K562 (cell line): Measurements from ENCODE around the gene CHRNB1. TPM values are rescaled to one million over a fixed set of nuclear protein-coding genes. Genes with fewer than 3 reads are reported as not detected.
A peak's percentile ranks its signal among the peaks of the same experiment; 100 is the strongest.

Experiments used
- ATAC-seq: fragments of 200-7000 bp; cut with Tn5 transposase; 3 replicates; pipeline ENCODE4 v1.9.1; 2020; ENCODE audit warnings: moderate library complexity
- BruUV-seq: library from RNA; stranded (reverse); fragments of 400-500 nt; replicated peaks from 2 replicates; lab custom pipeline; 2021; lab: Mats Ljungman, UMichigan
- CTCF ChIA-PET: fragments of 300-600 bp; formaldehyde crosslinking; extraction: SDS; loops from one replicate; lab custom pipeline; 2021; ENCODE audit warnings: low intra/inter-chr PET ratio; lab: Yijun Ruan, JAX
- POLR2A ChIA-PET: fragments of 300-600, 350-650 bp; sonication (Branson Sonifier 250); formaldehyde crosslinking; extraction: SDS; loops from one replicate; lab custom pipeline; 2021; ENCODE audit warnings: antibody characterized with exemption, inconsistent platforms; lab: Yijun Ruan, JAX
- DNase-seq, 4 experiments: peaks; one replicate each; pipeline versions ENCODE4 v3.0.0 to v3.0.0-alpha.2; 2011 to 2018; ENCODE audit warnings: low spot score in 3 of 4, mixed read lengths in 3 of 4; ENCODE audit errors: extremely low read depth in 1 of 4
- FAIRE-seq: peaks from 2 replicates; lab custom pipeline; 2011; peaks lifted over from hg19 to GRCh38; lab: Jason Lieb, UNC
- H2AFZ ChIP-seq: 2 replicates; pipeline ENCODE4 v1.6.0; 2011; ENCODE audit warnings: low read depth, low read length, control low read depth, inconsistent platforms
- H3K27ac ChIP-seq: fragments of 200-600 bp; 3 replicates; pipeline ENCODE4 v1.8.0; 2011; ENCODE audit warnings: low read depth, mild to moderate bottlenecking, control low read depth, inconsistent platforms, low read length, moderate library complexity, mixed read lengths; ENCODE audit errors: extremely low read depth
- H3K27me3 ChIP-seq, 2 experiments: fragments of 300-600 bp in 1 of 2; 2 replicates in 1 of 2; 3 replicates in 1 of 2; pipeline versions ENCODE4 v1.6.0 to v1.8.0; 2011; ENCODE audit warnings: inconsistent platforms in 2 of 2, low read length in 2 of 2, mild to moderate bottlenecking in 1 of 2, mixed read lengths in 1 of 2, moderate library complexity in 1 of 2; ENCODE audit not compliant: control insufficient read depth in 2 of 2, insufficient read depth in 2 of 2
- H3K36me3 ChIP-seq: fragments of 300-600 bp; 3 replicates; pipeline ENCODE4 v1.8.0; 2011; ENCODE audit warnings: mild to moderate bottlenecking, low read length, inconsistent platforms; ENCODE audit not compliant: control insufficient read depth, insufficient read depth
- H3K4me1 ChIP-seq, 2 experiments: fragments of 200-600 bp in 1 of 2; replicated peaks in 1 of 2; 2 replicates in 1 of 2; 3 replicates in 1 of 2; pipeline versions ENCODE4 v1.5.1 to v1.8.0; 2011; ENCODE audit warnings: inconsistent platforms in 2 of 2, low read length in 2 of 2, mild to moderate bottlenecking in 1 of 2, mixed read lengths in 1 of 2, moderate library complexity in 1 of 2; ENCODE audit not compliant: control insufficient read depth in 2 of 2, insufficient read depth in 2 of 2
- H3K4me2 ChIP-seq: 2 replicates; pipeline ENCODE4 v1.6.1; 2011; ENCODE audit warnings: low read length, control low read depth, inconsistent platforms, mixed read lengths; ENCODE audit not compliant: insufficient read depth
- H3K4me3 ChIP-seq: fragments of 200-600 bp; sonication (generic), shearing (Covaris generic); 2 replicates; pipeline ENCODE4 v1.5.1; 2016; ENCODE audit warnings: control low read depth, inconsistent platforms
- H3K79me2 ChIP-seq: fragments of 200-600 bp; 3 replicates; pipeline ENCODE4 v1.8.0; 2011; ENCODE audit warnings: low read length, inconsistent platforms; ENCODE audit not compliant: control insufficient read depth, insufficient read depth
- H3K9ac ChIP-seq, 2 experiments: 2 replicates each; pipeline versions ENCODE4 v1.6.0 to v1.6.1; 2011; ENCODE audit warnings: low read depth in 2 of 2, low read length in 2 of 2, control low read depth in 1 of 2, inconsistent platforms in 1 of 2, mild to moderate bottlenecking in 1 of 2, mixed read lengths in 1 of 2; ENCODE audit not compliant: insufficient read depth in 1 of 2
- H3K9me1 ChIP-seq: one replicate; pipeline ENCODE4 v1.6.0; 2011; ENCODE audit warnings: inconsistent platforms, mild to moderate bottlenecking, low read length, moderate library complexity; ENCODE audit not compliant: control insufficient read depth, insufficient read depth
- H3K9me3 ChIP-seq: replicated peaks from 2 replicates; pipeline ENCODE4 v1.5.1; 2011; ENCODE audit warnings: low read depth, low read length, inconsistent platforms; ENCODE audit not compliant: control insufficient read depth, insufficient read depth
- H4K20me1 ChIP-seq: replicated peaks from 2 replicates; pipeline ENCODE4 v1.6.1; 2011; ENCODE audit warnings: low read length, inconsistent platforms, mixed read lengths; ENCODE audit not compliant: control insufficient read depth, insufficient read depth
- DPF2 ChIP-seq: fragments of 450-650 bp; IDR thresholded peaks from 2 replicates; pipeline ENCODE4 v1.6.1; 2016
- EHMT2 ChIP-seq: fragments of 450-650 bp; IDR thresholded peaks from 2 replicates; pipeline ENCODE4 v1.6.1; 2018; ENCODE audit warnings: antibody characterized with exemption
- ETS2 ChIP-seq: IDR thresholded peaks from 2 replicates; pipeline ENCODE4 v1.6.1; 2016; ENCODE audit warnings: borderline replicate concordance, missing genetic modification characterization, mild to moderate bottlenecking, moderate library complexity, missing compliant biosample characterization; ENCODE audit not compliant: poor library complexity, severe bottlenecking
- HCFC1 ChIP-seq: IDR thresholded peaks from 2 replicates; pipeline ENCODE4 v1.6.1; 2012; ENCODE audit warnings: low read depth, low read length, improper control_type of control experiment
- MAZ ChIP-seq, 2 experiments: fragments of 450-650 bp in 1 of 2; sonication (generic) in 1 of 2; formaldehyde crosslinking; IDR thresholded peaks in 1 of 2; conservative IDR thresholded peaks in 1 of 2; 2 replicates each; pipeline versions ENCODE4 v1.4.0 to v1.5.0; 2020; ENCODE audit warnings: mild to moderate bottlenecking in 1 of 2, missing genetic modification reagents in 1 of 2
- NCOA6 ChIP-seq: fragments of 450-650 bp; IDR thresholded peaks from 2 replicates; pipeline ENCODE4 v1.6.1; 2017; ENCODE audit warnings: mild to moderate bottlenecking
- NFRKB ChIP-seq: fragments of 450-650 bp; IDR thresholded peaks from 2 replicates; pipeline ENCODE4 v1.6.1; 2016; ENCODE audit warnings: low read depth
- NRF1 ChIP-seq, 2 experiments: fragments of 450-650 bp; IDR thresholded peaks in 1 of 2; conservative IDR thresholded peaks in 1 of 2; 2 replicates each; pipeline ENCODE4 v1.6.1; 2014; ENCODE audit warnings: mild to moderate bottlenecking in 2 of 2
- RFX7 ChIP-seq: fragments of 250-450 bp; sonication (Bioruptor Pico); IDR thresholded peaks from 2 replicates; pipeline ENCODE4 v1.5.1; 2021; ENCODE audit warnings: mild to moderate bottlenecking
- SMARCE1 ChIP-seq: fragments of 450-650 bp; IDR thresholded peaks from 2 replicates; pipeline ENCODE4 v1.7.1; 2016; ENCODE audit warnings: mild to moderate bottlenecking
- TAF15 ChIP-seq: fragments of 200-400 bp; formaldehyde crosslinking; IDR thresholded peaks from 2 replicates; pipeline ENCODE4 v1.6.1; 2017; ENCODE audit warnings: mild to moderate bottlenecking, low read depth, low read length, moderate library complexity
- TBL1XR1 ChIP-seq, 2 experiments: IDR thresholded peaks; 2 replicates each; pipeline ENCODE4 v1.6.1; 2012; ENCODE audit warnings: improper control_type of control experiment in 2 of 2, low read length in 2 of 2, mild to moderate bottlenecking in 1 of 2
- ZC3H11A ChIP-seq: IDR thresholded peaks from 2 replicates; pipeline ENCODE4 v1.6.1; 2012; ENCODE audit warnings: low read depth, low read length, improper control_type of control experiment
- ZNF24 ChIP-seq: fragments of 450-650 bp; IDR thresholded peaks from 2 replicates; pipeline ENCODE4 v1.6.1; 2016
- ZNF395 ChIP-seq: fragments of 200-800 bp; sonication (Bioruptor generic); IDR thresholded peaks from 2 replicates; pipeline ENCODE4 v1.6.1; 2017; ENCODE audit warnings: missing genetic modification characterization, missing compliant biosample characterization
- WGBS: fragments of 100-300 bp; shearing (Covaris generic); methylation state at CpG from one replicate; pipeline ENCODE4 v1.1.6; 2016; ENCODE audit warnings: low coverage, mixed read lengths; ENCODE audit not compliant: insufficient coverage; ENCODE audit errors: missing lambda C conversion rate; 5-methylcytosine and 5-hydroxymethylcytosine counted together
- in situ Hi-C: fragments of 300-500 bp; cut with MboI; formaldehyde crosslinking; loops from 4 replicates; pipeline ENCODE4 v1.15.0; 2018; ENCODE audit warnings: inconsistent platforms, mixed read lengths
- intact Hi-C: fragments of 100-400 bp; cut with micrococcal nuclease; formaldehyde crosslinking; loops from 2 replicates; pipeline ENCODE4 v1.14.2; 2022
- polyA plus RNA-seq, 8 experiments: library from polyadenylated mRNA; depleted of rRNA in 4 of 8; stranded (reverse) in 5 of 8; unstranded in 3 of 8; fragments of >200 nt; fragmentation: Nextera tagmentation in 2 of 8; fragmentation: Illumina TruSeq in 1 of 8; extraction: Ambion mirVana in 2 of 8; extraction: Trizol in 1 of 8; gene quantifications; 2 replicates each; pipeline versions ENCODE4 v1.2.1 to v1.2.3, GENCODE V29; 2011 to 2014; ENCODE audit warnings: inconsistent platforms in 1 of 8, missing spikeins in 1 of 8
- total RNA-seq, 7 experiments: library from RNA; depleted of rRNA in 6 of 7; stranded (reverse); fragments of >200 nt in 6 of 7; fragmentation: Illumina TruSeq in 2 of 7; extraction: Trizol in 2 of 7; gene quantifications; 2 replicates each; pipeline versions ENCODE4 v1.2.1 to v1.2.3, GENCODE V29; 2011 to 2021; ENCODE audit warnings: low replicate concordance in 1 of 7
- TF ChIP-seq, protein P1 (sequence below): fragments of 250-450 bp; sonication (Bioruptor Pico); IDR thresholded peaks from 2 replicates; pipeline ENCODE4 v1.5.0; 2020; ENCODE audit warnings: mild to moderate bottlenecking, borderline replicate concordance
- TF ChIP-seq, protein P2 (sequence below), 2 experiments: IDR thresholded peaks in 1 of 2; conservative IDR thresholded peaks in 1 of 2; 2 replicates each; pipeline ENCODE4 v1.6.1; 2016; ENCODE audit warnings: low read depth in 2 of 2, mild to moderate bottlenecking in 1 of 2, missing compliant biosample characterization in 1 of 2, missing genetic modification characterization in 1 of 2, moderate library complexity in 1 of 2

CHRNB1 gene
- total and polyA plus RNA-seq, 9 of the 15 experiments (the other 6 are each of a cell fraction or from before 2014, with no cell fraction given) = 4.7 to 12.3 (median 6.8) TPM

GRCh38 chr17:7480089-7480384, 35.2 kb downstream of the CHRNB1 start:
- peak overlapping the region; percentile 83 for H3K4me2 ChIP-seq
- peaks cover 38 to 69% of the 10 kb centered on the region in 2 experiments for H3K4me1 ChIP-seq
- H3K4me3 ChIP-seq = peak overlapping the region; percentile 70
- intact Hi-C loops (loop anchor here (5.0 kb wide), 3 partner anchors 43 to 128 kb away; partner anchors contain the start of genes FGF11, KCTD11, TMEM102 and TMEM256), in situ Hi-C loops (no loop called here)
- no peaks in the 10 kb centered on the region; the same call in 2 of the 3 replicates for H3K36me3 ChIP-seq
- WGBS = 15% methylated on average over 7 of the region's 8 CpGs
- H3K27ac ChIP-seq = peak overlapping the region; percentile 91
- DNase-seq (no peak), ATAC-seq (no peak), FAIRE-seq (peak; percentile 75)
- peaks cover 59% of the 10 kb centered on the region for H3K79me2 ChIP-seq
- H2AFZ ChIP-seq = peak overlapping the region; percentile 26
- no peaks in the 10 kb centered on the region for H3K9me3 ChIP-seq
- H3K27me3 ChIP-seq = no peaks in the 10 kb centered on the region
- 0 out of 2 replicates have a peak, but pooled peaks cover 13% of the 10 kb centered on the region for H4K20me1 ChIP-seq
- BruUV-seq = no TSS peak
- H3K9ac ChIP-seq = peak overlapping the region; percentile 60 to 92
- CTCF ChIA-PET = no interaction called here
- POLR2A ChIA-PET = interaction anchor here (1.0 to 1.3 kb wide), 6 partner anchors 9 to 126 kb away, joined by 3 to 7 read pairs (median 4); partner anchors contain the start of gene TMEM256
- H3K9me1 ChIP-seq = no peaks in the 10 kb centered on the region
- 0 out of 2 replicates have a peak, but pooled peaks have one; percentile 25 for TF ChIP-seq SMARCE1
- no peak for TF ChIP-seq ETS2 (tag)
- no peak for TF ChIP-seq ZC3H11A
- no peak for TF ChIP-seq ZNF24
- no peak for TF ChIP-seq HCFC1
- TF ChIP-seq TBL1XR1 (IDR thresholded peaks at IDR 0.05; ENCODE audit: low read length in 2 of 2) = no peak
- 0 out of 2 replicates have a peak, but pooled peaks have one; percentile 2 for TF ChIP-seq NFRKB
- TF ChIP-seq TAF15 = no peak
- TF ChIP-seq RFX7 = no peak
- TF ChIP-seq NRF1 (conservative IDR thresholded peaks at IDR 0.05 in 1 of 2, IDR thresholded peaks at IDR 0.05 in 1 of 2) = peak in 1 of 2 experiments; percentile 27; a peak in 2 of 4 replicates
- TF ChIP-seq EHMT2 = no peak
- TF ChIP-seq MAZ (CRISPR knock-in tag; conservative IDR thresholded peaks at IDR 0.05 in 1 of 2, IDR thresholded peaks at IDR 0.05 in 1 of 2) = 0 out of 4 replicates have a peak, but pooled peaks of 1 of the 2 experiments have one; percentile 6
- TF ChIP-seq ZNF395 = 0 out of 2 replicates have a peak, but pooled peaks have one; percentile 24
- no peak for TF ChIP-seq NCOA6
- TF ChIP-seq, protein P1, sequence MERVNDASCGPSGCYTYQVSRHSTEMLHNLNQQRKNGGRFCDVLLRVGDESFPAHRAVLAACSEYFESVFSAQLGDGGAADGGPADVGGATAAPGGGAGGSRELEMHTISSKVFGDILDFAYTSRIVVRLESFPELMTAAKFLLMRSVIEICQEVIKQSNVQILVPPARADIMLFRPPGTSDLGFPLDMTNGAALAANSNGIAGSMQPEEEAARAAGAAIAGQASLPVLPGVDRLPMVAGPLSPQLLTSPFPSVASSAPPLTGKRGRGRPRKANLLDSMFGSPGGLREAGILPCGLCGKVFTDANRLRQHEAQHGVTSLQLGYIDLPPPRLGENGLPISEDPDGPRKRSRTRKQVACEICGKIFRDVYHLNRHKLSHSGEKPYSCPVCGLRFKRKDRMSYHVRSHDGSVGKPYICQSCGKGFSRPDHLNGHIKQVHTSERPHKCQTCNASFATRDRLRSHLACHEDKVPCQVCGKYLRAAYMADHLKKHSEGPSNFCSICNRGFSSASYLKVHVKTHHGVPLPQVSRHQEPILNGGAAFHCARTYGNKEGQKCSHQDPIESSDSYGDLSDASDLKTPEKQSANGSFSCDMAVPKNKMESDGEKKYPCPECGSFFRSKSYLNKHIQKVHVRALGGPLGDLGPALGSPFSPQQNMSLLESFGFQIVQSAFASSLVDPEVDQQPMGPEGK (CRISPR knock-in tag) = no peak
- TF ChIP-seq, protein P2, sequence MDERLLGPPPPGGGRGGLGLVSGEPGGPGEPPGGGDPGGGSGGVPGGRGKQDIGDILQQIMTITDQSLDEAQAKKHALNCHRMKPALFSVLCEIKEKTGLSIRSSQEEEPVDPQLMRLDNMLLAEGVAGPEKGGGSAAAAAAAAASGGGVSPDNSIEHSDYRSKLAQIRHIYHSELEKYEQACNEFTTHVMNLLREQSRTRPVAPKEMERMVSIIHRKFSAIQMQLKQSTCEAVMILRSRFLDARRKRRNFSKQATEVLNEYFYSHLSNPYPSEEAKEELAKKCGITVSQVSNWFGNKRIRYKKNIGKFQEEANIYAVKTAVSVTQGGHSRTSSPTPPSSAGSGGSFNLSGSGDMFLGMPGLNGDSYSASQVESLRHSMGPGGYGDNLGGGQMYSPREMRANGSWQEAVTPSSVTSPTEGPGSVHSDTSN (CRISPR knock-in tag; IDR thresholded peaks at IDR 0.05; ENCODE audit: low read depth) = no peak
- TF ChIP-seq, protein P2 (tag; conservative IDR thresholded peaks at IDR 0.05; ENCODE audit: low read depth) = no peak
- 0 out of 2 replicates have a peak, but pooled peaks have one; percentile 8 for TF ChIP-seq DPF2
